G401 (cell line): ENCODE results near the gene PDXDC1. TPM values are rescaled to one million over a fixed set of nuclear protein-coding genes. Genes with fewer than 3 reads are reported as not detected.
"Not testable (repeated sequence)": the region's sequence is repeated elsewhere in the genome, so short reads cannot be mapped to it uniquely, and the experiment has no call there.

ENCODE experiments used
- DNase-seq: peaks from one replicate; pipeline ENCODE4 v3.0.0-alpha.2; 2015; ENCODE audit warnings: low spot score
- in situ Hi-C: cut with HindIII; loops from 2 replicates; pipeline ENCODE4 v1.10.0; 2016; ENCODE audit warnings: low sequenced_read_pairs, mixed read lengths
- total RNA-seq: library from RNA; depleted of rRNA; stranded (reverse); fragments of >200 nt; shearing (Covaris generic); gene quantifications from 2 replicates; pipeline ENCODE4 v1.2.3, GENCODE V29; 2014

Gene PDXDC1
- total RNA-seq, 1 experiment from 2014 or later: 45.2 TPM

- in situ Hi-C loops: not testable (repeated sequence)
- peak; percentile 93 for DNase-seq
Measured at GRCh38 chr16:15093955-15094827, 119.4 kb downstream of the PDXDC1 start, which contains the start of gene RRN3. Gene RRN3, minus strand, starts transcription at chr16:15094272. Its CDS starts 39 bp downstream, at chr16:15094233.

- in situ Hi-C loops, DNase-seq: not testable (repeated sequence)
Measured at GRCh38 chr16:15096583-15096972, 121.8 kb downstream of the PDXDC1 start.

GRCh38 chr16:15099366-15099909 lies 124.6 kb downstream of the PDXDC1 start:
- in situ Hi-C loops, DNase-seq: not testable (repeated sequence)

GRCh38 chr16:15100372-15100987 lies 125.7 kb downstream of the PDXDC1 start:
- not testable (repeated sequence) for DNase-seq

GRCh38 chr16:15127641-15128425 lies 153.0 kb downstream of the PDXDC1 start:
- in situ Hi-C loops, DNase-seq: not testable (repeated sequence)

More at GRCh38 chr16:15100372-15100987, 125.7 kb downstream of the PDXDC1 start:
- in situ Hi-C loops: not testable (repeated sequence)

- in situ Hi-C loops: not testable (repeated sequence)
Measured at GRCh38 chr16:15130256-15130932, 155.6 kb downstream of the PDXDC1 start.

GRCh38 chr16:15130943-15131700 lies 156.3 kb downstream of the PDXDC1 start:
- DNase-seq, in situ Hi-C loops: not testable (repeated sequence)

More at GRCh38 chr16:15130256-15130932, 155.6 kb downstream of the PDXDC1 start:
- not testable (repeated sequence) for DNase-seq

GRCh38 chr16:15132719-15133428 lies 158.0 kb downstream of the PDXDC1 start:
- DNase-seq, in situ Hi-C loops: not testable (repeated sequence)

GRCh38 chr16:15133554-15133953 lies 158.7 kb downstream of the PDXDC1 start:
- DNase-seq, in situ Hi-C loops: not testable (repeated sequence)

- DNase-seq, in situ Hi-C loops: not testable (repeated sequence)
Measured at GRCh38 chr16:15134752-15135482, 160.1 kb downstream of the PDXDC1 start.

- in situ Hi-C loops: not testable (repeated sequence)
Measured at GRCh38 chr16:15135483-15136360, 160.9 kb downstream of the PDXDC1 start.

GRCh38 chr16:15137514-15137913 lies 162.7 kb downstream of the PDXDC1 start:
- in situ Hi-C loops, DNase-seq: not testable (repeated sequence)

More at GRCh38 chr16:15135483-15136360, 160.9 kb downstream of the PDXDC1 start:
- DNase-seq: not testable (repeated sequence)

- peak; percentile 69 for DNase-seq
- in situ Hi-C loops: not testable (repeated sequence)
Measured at GRCh38 chr16:15140444-15141365, 165.9 kb downstream of the PDXDC1 start.

- in situ Hi-C loops: no loop called here
- no peak for DNase-seq
Measured at GRCh38 chr16:15141586-15141985, 166.8 kb downstream of the PDXDC1 start.
